Stomach (tissue), 9 donors: ENCODE results near the gene PANK4. TPM values are rescaled to one million over a fixed set of nuclear protein-coding genes. Genes with fewer than 3 reads are reported as not detected.
A peak's percentile ranks its signal among the peaks of the same experiment; 100 is the strongest.

Experiments
- DNase-seq, 2 donors: peaks; one replicate each; pipeline versions ENCODE4 v3.0.0 to v3.0.0-alpha.2; 2013 to 2019
- H3K27ac ChIP-seq, 5 donors: fragments of 200-600 bp in 4 of 5; sonication (generic) in 4 of 5; one replicate each; pipeline ENCODE4 v1.5.1; 2013 to 2019; ENCODE audit warnings: mild to moderate bottlenecking in 1 of 5, moderate library complexity in 1 of 5
- H3K27me3 ChIP-seq, 3 donors: fragments of 200-600 bp; sonication (generic); one replicate each; pipeline ENCODE4 v1.5.1; 2017 to 2019; ENCODE audit warnings: mixed run types in 1 of 3
- H3K36me3 ChIP-seq, 4 donors: fragments of 200-600 bp; sonication (generic); 1 replicate in 3 of 4; 2 replicates in 1 of 4; pipeline ENCODE4 v1.5.1; 2016 to 2019
- H3K4me1 ChIP-seq, 4 donors: fragments of 200-600 bp; sonication (generic); one replicate each; pipeline ENCODE4 v1.5.1; 2016 to 2019
- H3K4me3 ChIP-seq, 4 donors: fragments of 200-600 bp; sonication (generic) in 3 of 4; one replicate each; pipeline ENCODE4 v1.5.1; 2016 to 2019; ENCODE audit warnings: mild to moderate bottlenecking in 1 of 4
- H3K9me3 ChIP-seq, 4 donors: fragments of 200-600 bp; sonication (generic); one replicate each; pipeline ENCODE4 v1.5.1; 2016 to 2019
- CTCF ChIP-seq, 7 experiments: fragments of 450-650 bp in 4 of 7; fragments of 200-600 bp in 3 of 7; sonication (generic) in 3 of 7; IDR thresholded peaks; one replicate each; pipeline ENCODE4 v1.5.1; 2016 to 2019; ENCODE audit warnings: antibody characterized with exemption in 7 of 7, control low read depth in 2 of 7, mild to moderate bottlenecking in 1 of 7
- EP300 ChIP-seq: sonication (generic); formaldehyde crosslinking; IDR thresholded peaks from one replicate; pipeline ENCODE4 v1.6.1; 2017; ENCODE audit warnings: antibody characterized with exemption
- POLR2A ChIP-seq, 4 donors: fragments of 450-650 bp; IDR thresholded peaks; one replicate each; pipeline ENCODE4 v1.6.1; 2016; ENCODE audit warnings: antibody characterized with exemption in 4 of 4, control low read depth in 2 of 4, mild to moderate bottlenecking in 1 of 4, moderate library complexity in 1 of 4
- POLR2AphosphoS5 ChIP-seq, 3 donors: sonication (generic); formaldehyde crosslinking; IDR thresholded peaks; one replicate each; pipeline ENCODE4 v1.6.1; 2016; ENCODE audit warnings: antibody characterized with exemption in 3 of 3
- WGBS, 5 donors: extraction: QIAGEN DNeasy Blood & Tissue Kit in 3 of 5; methylation state at CpG; one replicate each; pipeline versions ENCODE4 v1.1.5 to v1.1.7; 2013 to 2018; 5-methylcytosine and 5-hydroxymethylcytosine counted together
- intact Hi-C: fragments of 100-400 bp; cut with DNase I; formaldehyde crosslinking; loops from one replicate; pipeline ENCODE4 v1.15.1; 2023; ENCODE audit warnings: low total_unique reads
- polyA plus RNA-seq, 3 donors: library from polyadenylated mRNA; stranded (reverse); fragments of 200-250 nt; gene quantifications; one replicate each; pipeline ENCODE4 v1.2.3, GENCODE V29; 2013
- total RNA-seq, 5 donors: library from RNA; depleted of rRNA; stranded (reverse); fragments of >200 nt; gene quantifications; one replicate each; pipeline versions ENCODE4 v1.1.0 to v1.2.3, GENCODE V29; 2014 to 2016
- donor health status: healthy with polysubstance abuse.
- donor health status: Bipolar disorder and iron deficiency.
- donor health status: healthy.

PANK4 gene
- total and polyA plus RNA-seq, 8 donors, result 6.4 to 86.0 (median 19.5) TPM

GRCh38 chr1:2482588-2482987 lies 43.8 kb downstream of the PANK4 start:
- intact Hi-C loops, result no loop called here
- Histone ChIP-seq H3K9me3 (no peaks in the 10 kb centered on the region), H3K27me3 (peaks cover 0 to 7% (median 0%) of the 10 kb centered on the region in 3 donors), H3K27ac (no peak overlapping the region), H3K4me1 (peaks cover 0 to 28% (median 14%) of the 10 kb centered on the region in 4 donors), H3K4me3 (no peak overlapping the region), H3K36me3 (no peaks in the 10 kb centered on the region)
- WGBS, 5 donors, result 79 to 87% (median 80%) methylated on average over 2 to 11 of the region's 11 CpGs
- TF ChIP-seq EP300, result no peak
- TF ChIP-seq CTCF (IDR thresholded peaks at IDR 0.05), result no peak
- TF ChIP-seq POLR2A (IDR thresholded peaks at IDR 0.05), result no peak
- no peak for TF ChIP-seq POLR2AphosphoS5 (IDR thresholded peaks at IDR 0.05)
- DNase-seq, result no peak

- Histone ChIP-seq H3K27me3 (peaks cover 0 to 14% (median 0%) of the 10 kb centered on the region in 3 donors), H3K4me3 (no peak overlapping the region), H3K27ac (no peak overlapping the region), H3K4me1 (peaks cover 0 to 28% (median 14%) of the 10 kb centered on the region in 4 donors), H3K36me3 (no peaks in the 10 kb centered on the region), H3K9me3 (no peaks in the 10 kb centered on the region)
- no peak for TF ChIP-seq CTCF (IDR thresholded peaks at IDR 0.05)
- WGBS, 5 donors, result 27 to 50% (median 36%) methylated on average over 7 to 10 of the region's 10 CpGs
- intact Hi-C loops, result no loop called here
- DNase-seq, result peak; percentile 34 to 43
Observed at GRCh38 chr1:2481885-2482284, 44.5 kb downstream of the PANK4 start.

- Histone ChIP-seq H3K9me3 (no peaks in the 10 kb centered on the region), H3K4me3 (no peak overlapping the region), H3K27ac (no peak overlapping the region), H3K36me3 (no peaks in the 10 kb centered on the region), H3K27me3 (peaks cover 0 to 23% (median 0%) of the 10 kb centered on the region in 3 donors), H3K4me1 (peaks cover 0 to 28% (median 14%) of the 10 kb centered on the region in 4 donors)
- intact Hi-C loops, result no loop called here
- no peak for TF ChIP-seq EP300
- TF ChIP-seq POLR2AphosphoS5 (IDR thresholded peaks at IDR 0.05), result no peak
- no peak for TF ChIP-seq CTCF (IDR thresholded peaks at IDR 0.05)
- no peak for TF ChIP-seq POLR2A (IDR thresholded peaks at IDR 0.05)
- WGBS, 5 donors, result 59 to 78% (median 69%) methylated on average over 11 to 12 of the region's 12 CpGs
- DNase-seq, result peak; percentile 48 to 60
Observed at GRCh38 chr1:2480986-2481364, 45.4 kb downstream of the PANK4 start.

- Histone ChIP-seq H3K4me1 (peaks cover 0 to 28% (median 14%) of the 10 kb centered on the region in 4 donors), H3K4me3 (no peak overlapping the region), H3K27ac (no peak overlapping the region), H3K36me3 (no peaks in the 10 kb centered on the region), H3K9me3 (no peaks in the 10 kb centered on the region), H3K27me3 (peaks cover 0 to 24% (median 0%) of the 10 kb centered on the region in 3 donors)
- DNase-seq, result no peak
- intact Hi-C loops, result no loop called here
- no peak for TF ChIP-seq EP300
- 68 to 77% (median 73%) methylated on average over 15 to 18 of the region's 18 CpGs for WGBS, 5 donors
Observed at GRCh38 chr1:2480236-2480985, 46.0 kb downstream of the PANK4 start.

GRCh38 chr1:2479618-2480017 lies 46.8 kb downstream of the PANK4 start:
- no peak for TF ChIP-seq POLR2A (IDR thresholded peaks at IDR 0.05)
- TF ChIP-seq CTCF (IDR thresholded peaks at IDR 0.05), result no peak
- no peak for TF ChIP-seq EP300
- no peak for TF ChIP-seq POLR2AphosphoS5 (IDR thresholded peaks at IDR 0.05)
- DNase-seq, result no peak
- WGBS, 5 donors, result 80 to 91% (median 86%) methylated on average over 19 to 28 of the region's 28 CpGs
- Histone ChIP-seq H3K36me3 (no peaks in the 10 kb centered on the region), H3K27ac (no peak overlapping the region), H3K4me3 (no peak overlapping the region), H3K27me3 (peaks cover 0 to 30% (median 0%) of the 10 kb centered on the region in 3 donors), H3K4me1 (peaks cover 0 to 28% (median 15%) of the 10 kb centered on the region in 4 donors), H3K9me3 (no peaks in the 10 kb centered on the region)
- intact Hi-C loops, result no loop called here
